ENCODE measurements around the gene ZSWIM5. TPM values are rescaled to one million over a fixed set of nuclear protein-coding genes. Genes with fewer than 3 reads are reported as not detected.

Gene ZSWIM5
- total and polyA plus RNA-seq, 4 donors, result 0.67 to 2.9 (median 1.3) TPM

- H3K9ac ChIP-seq (ENCODE audit: low read depth in 1 of 2, low read length in 2 of 2), result no peak overlapping the region
- H3K36me3 ChIP-seq (ENCODE audit: control insufficient read depth in 4 of 4, insufficient read depth in 3 of 4, low read depth in 1 of 4, low read length in 3 of 4), result peaks cover 33 to 74% (median 62%) of the 10 kb centered on the region in 4 donors
- H3K27ac ChIP-seq (ENCODE audit: low read depth in 1 of 2, low read length in 2 of 2), result no peak overlapping the region
- WGBS, result 96% methylated on average over 6 of the region's 6 CpGs
- H3K27me3 ChIP-seq (ENCODE audit: control insufficient read depth in 4 of 4, insufficient read depth in 4 of 4, low read length in 3 of 4), result no peaks in the 10 kb centered on the region
- no peak for TF ChIP-seq CTCF (IDR thresholded peaks at IDR 0.05; ENCODE audit: low read depth, low read length, missing input control)
- peaks cover 7 to 18% (median 13%) of the 10 kb centered on the region in 4 donors for H3K4me1 ChIP-seq (ENCODE audit: control insufficient read depth in 4 of 4, insufficient read depth in 4 of 4, low read length in 3 of 4)
- H3K4me3 ChIP-seq (ENCODE audit: low read depth in 1 of 3, low read length in 3 of 3), result no peak overlapping the region
- DNase-seq (ENCODE audit: low spot score), result no peak
- H3K9me3 ChIP-seq (ENCODE audit: control insufficient read depth in 4 of 4, low read length in 3 of 4), result no peaks in the 10 kb centered on the region
These were observed 200.6 kb downstream of the ZSWIM5 start for GRCh38 chr1:45005761-45006160.

- Histone ChIP-seq H3K27ac (ENCODE audit: low read depth in 1 of 2, low read length in 2 of 2) (no peak overlapping the region), H3K27me3 (ENCODE audit: control insufficient read depth in 4 of 4, insufficient read depth in 4 of 4, low read length in 3 of 4) (no peaks in the 10 kb centered on the region), H3K36me3 (ENCODE audit: control insufficient read depth in 4 of 4, insufficient read depth in 3 of 4, low read depth in 1 of 4, low read length in 3 of 4) (peaks cover 31 to 73% (median 60%) of the 10 kb centered on the region in 4 donors), H3K9ac (ENCODE audit: low read depth in 1 of 2, low read length in 2 of 2) (no peak overlapping the region), H3K4me1 (ENCODE audit: control insufficient read depth in 4 of 4, insufficient read depth in 4 of 4, low read length in 3 of 4) (peaks cover 0 to 6% (median 2%) of the 10 kb centered on the region in 4 donors), H3K9me3 (ENCODE audit: control insufficient read depth in 4 of 4, low read length in 3 of 4) (no peaks in the 10 kb centered on the region), H3K4me3 (ENCODE audit: low read depth in 1 of 3, low read length in 3 of 3) (no peak overlapping the region)
- WGBS, result 89% methylated on average over 7 of the region's 7 CpGs
- no peak for TF ChIP-seq JUND (IDR thresholded peaks at IDR 0.05)
- no peak for TF ChIP-seq YY1 (IDR thresholded peaks at IDR 0.05)
- TF ChIP-seq TAF1 (conservative IDR thresholded peaks at IDR 0.05), result no peak
- no peak for TF ChIP-seq FOXA2 (IDR thresholded peaks at IDR 0.05)
- no peak for TF ChIP-seq RAD21 (IDR thresholded peaks at IDR 0.05)
- no peak for DNase-seq (ENCODE audit: low spot score)
These were observed 202.0 kb downstream of the ZSWIM5 start for GRCh38 chr1:45004281-45004920.

- Histone ChIP-seq H3K9ac (ENCODE audit: low read depth in 1 of 2, low read length in 2 of 2) (no peak overlapping the region), H3K4me3 (ENCODE audit: low read depth in 1 of 3, low read length in 3 of 3) (no peak overlapping the region), H3K4me1 (ENCODE audit: control insufficient read depth in 4 of 4, insufficient read depth in 4 of 4, low read length in 3 of 4) (peaks cover 0 to 4% (median 2%) of the 10 kb centered on the region in 4 donors), H3K27ac (ENCODE audit: low read depth in 1 of 2, low read length in 2 of 2) (no peak overlapping the region), H3K27me3 (ENCODE audit: control insufficient read depth in 4 of 4, insufficient read depth in 4 of 4, low read length in 3 of 4) (no peaks in the 10 kb centered on the region), H3K9me3 (ENCODE audit: control insufficient read depth in 4 of 4, low read length in 3 of 4) (no peaks in the 10 kb centered on the region), H3K36me3 (ENCODE audit: control insufficient read depth in 4 of 4, insufficient read depth in 3 of 4, low read depth in 1 of 4, low read length in 3 of 4) (peaks cover 31 to 66% (median 55%) of the 10 kb centered on the region in 4 donors)
- DNase-seq (ENCODE audit: low spot score), result no peak
- WGBS, result 95% methylated on average over 14 of the region's 14 CpGs
- TF ChIP-seq MAX (IDR thresholded peaks at IDR 0.05), result no peak
- no peak for TF ChIP-seq HNF4G (IDR thresholded peaks at IDR 0.05)
- TF ChIP-seq GABPA (IDR thresholded peaks at IDR 0.05 in 1 of 2, conservative IDR thresholded peaks at IDR 0.05 in 1 of 2), result no peak
- TF ChIP-seq REST (IDR thresholded peaks at IDR 0.05), result no peak
- TF ChIP-seq CTCF (IDR thresholded peaks at IDR 0.05; ENCODE audit: low read depth, low read length, missing input control), result no peak
These were observed 202.7 kb downstream of the ZSWIM5 start for GRCh38 chr1:45003741-45004140.

Measured in liver (tissue), 9 donors.